CD8-positive, alpha-beta memory T cell (primary cell): ENCODE data around the gene TULP4. TPM values are rescaled to one million over a fixed set of nuclear protein-coding genes. Genes with fewer than 3 reads are reported as not detected.
A peak's percentile ranks its signal among the peaks of the same experiment; 100 is the strongest.

Experiments
- CTCF ChIA-PET: fragments of 350-600 bp; sonication (Branson Sonifier 250); formaldehyde crosslinking; loops from one replicate; lab custom pipeline; 2021; ENCODE audit warnings: antibody characterized with exemption; lab: Charles Lee
- POLR2A ChIA-PET: fragments of 350-600 bp; sonication (Branson Sonifier 250); formaldehyde crosslinking; loops from one replicate; lab custom pipeline; 2021; ENCODE audit warnings: antibody characterized with exemption; lab: Charles Lee
- DNase-seq, 5 donors: peaks; one replicate each; pipeline versions ENCODE4 v3.0.0 to v3.0.0-alpha.2; 2020 to 2022; ENCODE audit warnings: mixed read lengths in 1 of 5
- H3K27ac ChIP-seq: one replicate; pipeline ENCODE4 v1.7.0; 2013; ENCODE audit warnings: low read depth, mild to moderate bottlenecking, low read length, moderate library complexity
- H3K27me3 ChIP-seq: 2 replicates; pipeline ENCODE4 v1.7.0; 2013; ENCODE audit warnings: low read length, mild to moderate bottlenecking; ENCODE audit not compliant: insufficient read depth, poor library complexity, severe bottlenecking
- H3K36me3 ChIP-seq: 2 replicates; pipeline ENCODE4 v1.7.0; 2013; ENCODE audit warnings: mild to moderate bottlenecking, low read length, moderate library complexity; ENCODE audit not compliant: insufficient read depth
- H3K4me1 ChIP-seq: 2 replicates; pipeline ENCODE4 v1.7.0; 2013; ENCODE audit warnings: mild to moderate bottlenecking, low read length, moderate library complexity; ENCODE audit not compliant: insufficient read depth
- H3K4me3 ChIP-seq: 2 replicates; pipeline ENCODE4 v1.7.0; 2013; ENCODE audit warnings: mild to moderate bottlenecking, low read length
- H3K9me3 ChIP-seq: 2 replicates; pipeline ENCODE4 v1.7.0; 2013; ENCODE audit warnings: mild to moderate bottlenecking, low read length
- H3K27ac Mint-ChIP-seq, 8 donors: one replicate each; pipeline ENCODE4 v1.8.0; 2020 to 2021; ENCODE audit warnings: mixed read lengths in 8 of 8, mild to moderate bottlenecking in 6 of 8, inconsistent platforms in 3 of 8, moderate library complexity in 3 of 8
- H3K27me3 Mint-ChIP-seq, 2 donors: one replicate each; pipeline ENCODE4 v1.8.0; 2020 to 2021; ENCODE audit warnings: mixed read lengths in 2 of 2, mild to moderate bottlenecking in 1 of 2, moderate library complexity in 1 of 2
- H3K36me3 Mint-ChIP-seq, 3 donors: one replicate each; pipeline ENCODE4 v1.8.0; 2020 to 2021; ENCODE audit warnings: mixed read lengths in 3 of 3, inconsistent platforms in 1 of 3, mild to moderate bottlenecking in 1 of 3
- H3K4me1 Mint-ChIP-seq, 3 donors: one replicate each; pipeline ENCODE4 v1.8.0; 2020 to 2021; ENCODE audit warnings: mixed read lengths in 3 of 3, inconsistent platforms in 1 of 3, mild to moderate bottlenecking in 1 of 3
- H3K4me3 Mint-ChIP-seq, 7 donors: one replicate each; pipeline ENCODE4 v1.8.0; 2020 to 2021; ENCODE audit warnings: mixed read lengths in 7 of 7, mild to moderate bottlenecking in 6 of 7, moderate library complexity in 4 of 7, inconsistent platforms in 2 of 7
- H3K9me3 Mint-ChIP-seq, 5 donors: one replicate each; pipeline ENCODE4 v1.8.0; 2020 to 2022; ENCODE audit warnings: mixed read lengths in 5 of 5, mild to moderate bottlenecking in 3 of 5, moderate library complexity in 2 of 5, inconsistent platforms in 1 of 5
- polyA plus RNA-seq: library from polyadenylated mRNA; unstranded; fragments of 300-500 nt; fragmentation: Illumina TruSeq; gene quantifications from one replicate; pipeline ENCODE4 v1.2.3, GENCODE V29; 2021
- total RNA-seq, 2 experiments: library from RNA; stranded (reverse); gene quantifications; one replicate each; pipeline ENCODE4 v1.2.3, GENCODE V29; 2021

Gene TULP4
- total and polyA plus RNA-seq, 3 experiments from 2014 or later, result 26.9 to 50.1 (median 32.1) TPM

GRCh38 chr6:158417760-158418098 lies 105.5 kb downstream of the TULP4 start:
- ChIA-PET CTCF (interaction anchor here (1.7 kb wide), 1 partner anchor 197 kb away, joined by 4 read pairs; no protein-coding TSS in a partner anchor), POLR2A (interaction anchor here (0.7 kb wide), 1 partner anchor 10 kb away, joined by 5 read pairs; no protein-coding TSS in a partner anchor)

GRCh38 chr6:158418501-158418900 lies 106.2 kb downstream of the TULP4 start:
- CTCF ChIA-PET, result interaction anchor here (1.0 to 1.7 kb wide), 2 partner anchors 29 to 197 kb away, joined by 3 to 4 read pairs; no protein-coding TSS in a partner anchor
- Mint-ChIP-seq H3K27me3 (no peaks in the 10 kb centered on the region), H3K4me3 (no peak overlapping the region), H3K4me1 (no peaks in the 10 kb centered on the region), H3K27ac (no peak overlapping the region), H3K36me3 (peaks cover 24 to 41% (median 25%) of the 10 kb centered on the region in 3 donors), H3K9me3 (no peaks in the 10 kb centered on the region)
- DNase-seq, result no peak
- H3K4me3 ChIP-seq, result no peak overlapping the region
- no peaks in the 10 kb centered on the region for H3K4me1 ChIP-seq
- H3K27me3 ChIP-seq, result no peaks in the 10 kb centered on the region
- POLR2A ChIA-PET, result no interaction called here
- H3K27ac ChIP-seq, result no peak overlapping the region
- no peaks in the 10 kb centered on the region for H3K9me3 ChIP-seq
- H3K36me3 ChIP-seq, result no peaks in the 10 kb centered on the region

More at GRCh38 chr6:158417760-158418098, 105.5 kb downstream of the TULP4 start:
- no peaks in the 10 kb centered on the region for H3K9me3 Mint-ChIP-seq
- H3K4me1 ChIP-seq, result no peaks in the 10 kb centered on the region
- no peak overlapping the region for H3K4me3 Mint-ChIP-seq
- H3K4me3 ChIP-seq, result no peak overlapping the region
- no peaks in the 10 kb centered on the region for H3K27me3 Mint-ChIP-seq
- H3K36me3 ChIP-seq, result no peaks in the 10 kb centered on the region
- no peaks in the 10 kb centered on the region for H3K9me3 ChIP-seq
- H3K4me1 Mint-ChIP-seq, result no peaks in the 10 kb centered on the region
- H3K27ac ChIP-seq, result no peak overlapping the region
- peaks cover 25 to 49% (median 26%) of the 10 kb centered on the region in 3 donors for H3K36me3 Mint-ChIP-seq
- no peaks in the 10 kb centered on the region for H3K27me3 ChIP-seq
- DNase-seq, result no peak
- no peak overlapping the region for H3K27ac Mint-ChIP-seq

- no peaks in the 10 kb centered on the region for H3K4me1 Mint-ChIP-seq
- Histone ChIP-seq H3K4me1 (no peaks in the 10 kb centered on the region), H3K36me3 (no peaks in the 10 kb centered on the region), H3K9me3 (no peaks in the 10 kb centered on the region), H3K27me3 (no peaks in the 10 kb centered on the region), H3K27ac (no peak overlapping the region), H3K4me3 (no peak overlapping the region)
- POLR2A ChIA-PET, result no interaction called here
- CTCF ChIA-PET, result interaction anchor here (1.0 to 1.7 kb wide), 2 partner anchors 28 to 198 kb away, joined by 3 to 4 read pairs; no protein-coding TSS in a partner anchor
- peak overlapping the region in 1 of 8 donors; percentile 29 for H3K27ac Mint-ChIP-seq
- H3K4me3 Mint-ChIP-seq, result no peak overlapping the region
- no peaks in the 10 kb centered on the region for H3K9me3 Mint-ChIP-seq
- DNase-seq, result no peak
- peaks cover 20 to 32% (median 24%) of the 10 kb centered on the region in 3 donors for H3K36me3 Mint-ChIP-seq
- no peaks in the 10 kb centered on the region for H3K27me3 Mint-ChIP-seq
Measured at GRCh38 chr6:158419339-158419909, 107.2 kb downstream of the TULP4 start.

GRCh38 chr6:158421381-158421780 lies 109.1 kb downstream of the TULP4 start:
- Histone ChIP-seq H3K9me3 (no peaks in the 10 kb centered on the region), H3K4me3 (no peak overlapping the region), H3K27ac (no peak overlapping the region), H3K4me1 (no peaks in the 10 kb centered on the region), H3K27me3 (no peaks in the 10 kb centered on the region), H3K36me3 (no peaks in the 10 kb centered on the region)
- H3K36me3 Mint-ChIP-seq, result peaks cover 19 to 28% (median 24%) of the 10 kb centered on the region in 3 donors
- peaks cover 0 to 2% (median 0%) of the 10 kb centered on the region in 5 donors for H3K9me3 Mint-ChIP-seq
- no peaks in the 10 kb centered on the region for H3K27me3 Mint-ChIP-seq
- ChIA-PET CTCF (no interaction called here), POLR2A (no interaction called here)
- no peak overlapping the region for H3K4me3 Mint-ChIP-seq
- no peak for DNase-seq
- no peak overlapping the region for H3K27ac Mint-ChIP-seq
- no peaks in the 10 kb centered on the region for H3K4me1 Mint-ChIP-seq

GRCh38 chr6:158422629-158423238 lies 110.5 kb downstream of the TULP4 start:
- H3K9me3 ChIP-seq, result no peaks in the 10 kb centered on the region
- H3K36me3 ChIP-seq, result no peaks in the 10 kb centered on the region
- peaks cover 0 to 1% (median 0%) of the 10 kb centered on the region in 3 donors for H3K4me1 Mint-ChIP-seq
- CTCF ChIA-PET, result no interaction called here
- POLR2A ChIA-PET, result no interaction called here
- H3K27ac Mint-ChIP-seq, result peak overlapping the region in 1 of 8 donors; percentile 15
- H3K27ac ChIP-seq, result no peak overlapping the region
- no peaks in the 10 kb centered on the region for H3K27me3 Mint-ChIP-seq
- H3K9me3 Mint-ChIP-seq, result peaks cover 0 to 2% (median 0%) of the 10 kb centered on the region in 5 donors
- no peaks in the 10 kb centered on the region for H3K4me1 ChIP-seq
- H3K36me3 Mint-ChIP-seq, result peaks cover 10 to 23% (median 12%) of the 10 kb centered on the region in 3 donors
- H3K4me3 Mint-ChIP-seq, result no peak overlapping the region
- H3K27me3 ChIP-seq, result no peaks in the 10 kb centered on the region
- DNase-seq, result no peak
- H3K4me3 ChIP-seq, result no peak overlapping the region

- H3K27me3 ChIP-seq, result no peaks in the 10 kb centered on the region
- ChIA-PET POLR2A (no interaction called here), CTCF (no interaction called here)
- no peaks in the 10 kb centered on the region for H3K4me1 ChIP-seq
- peaks cover 0 to 4% (median 3%) of the 10 kb centered on the region in 3 donors for H3K4me1 Mint-ChIP-seq
- no peak overlapping the region for H3K27ac ChIP-seq
- DNase-seq, result no peak
- H3K9me3 ChIP-seq, result no peaks in the 10 kb centered on the region
- H3K27me3 Mint-ChIP-seq, result no peaks in the 10 kb centered on the region
- no peaks in the 10 kb centered on the region for H3K36me3 ChIP-seq
- H3K27ac Mint-ChIP-seq, result no peak overlapping the region
- peaks cover 0 to 2% (median 0%) of the 10 kb centered on the region in 5 donors for H3K9me3 Mint-ChIP-seq
- no peak overlapping the region for H3K4me3 Mint-ChIP-seq
- peaks cover 9 to 50% (median 25%) of the 10 kb centered on the region in 3 donors for H3K36me3 Mint-ChIP-seq
- no peak overlapping the region for H3K4me3 ChIP-seq
Measured at GRCh38 chr6:158431036-158431435, 118.8 kb downstream of the TULP4 start.

GRCh38 chr6:158431560-158431959 lies 119.3 kb downstream of the TULP4 start:
- ChIA-PET POLR2A (no interaction called here), CTCF (no interaction called here)
- Histone ChIP-seq H3K4me1 (no peaks in the 10 kb centered on the region), H3K9me3 (no peaks in the 10 kb centered on the region), H3K27ac (no peak overlapping the region), H3K4me3 (no peak overlapping the region), H3K27me3 (no peaks in the 10 kb centered on the region), H3K36me3 (no peaks in the 10 kb centered on the region)
- peaks cover 6 to 49% (median 24%) of the 10 kb centered on the region in 3 donors for H3K36me3 Mint-ChIP-seq
- H3K4me3 Mint-ChIP-seq, result peak overlapping the region in 1 of 7 donors; percentile 77
- H3K27ac Mint-ChIP-seq, result peak overlapping the region in 2 of 8 donors; percentile 46 to 72
- H3K27me3 Mint-ChIP-seq, result no peaks in the 10 kb centered on the region
- H3K9me3 Mint-ChIP-seq, result no peaks in the 10 kb centered on the region
- DNase-seq, result no peak
- H3K4me1 Mint-ChIP-seq, result peaks cover 0 to 4% (median 3%) of the 10 kb centered on the region in 3 donors

GRCh38 chr6:158437571-158437970 lies 125.3 kb downstream of the TULP4 start:
- H3K4me3 ChIP-seq, result no peak overlapping the region
- CTCF ChIA-PET, result no interaction called here
- H3K36me3 ChIP-seq, result no peaks in the 10 kb centered on the region
- peaks cover 0 to 3% (median 0%) of the 10 kb centered on the region in 3 donors for H3K4me1 Mint-ChIP-seq
- DNase-seq, result no peak
- H3K4me1 ChIP-seq, result no peaks in the 10 kb centered on the region
- H3K27ac Mint-ChIP-seq, result peak overlapping the region in 1 of 8 donors; percentile 32
- no peaks in the 10 kb centered on the region for H3K27me3 Mint-ChIP-seq
- POLR2A ChIA-PET, result no interaction called here
- no peaks in the 10 kb centered on the region for H3K9me3 Mint-ChIP-seq
- H3K9me3 ChIP-seq, result no peaks in the 10 kb centered on the region
- H3K36me3 Mint-ChIP-seq, result peaks cover 0 to 44% (median 12%) of the 10 kb centered on the region in 3 donors
- no peaks in the 10 kb centered on the region for H3K27me3 ChIP-seq
- H3K27ac ChIP-seq, result no peak overlapping the region
- H3K4me3 Mint-ChIP-seq, result no peak overlapping the region
